Endothelial cell of umbilical vein (primary cell): ENCODE measurements around the gene STXBP5. TPM values are rescaled to one million over a fixed set of nuclear protein-coding genes. Genes with fewer than 3 reads are reported as not detected.

Source experiments
- BruUV-seq: library from RNA; stranded (reverse); fragments of 400-500 nt; replicated peaks from 2 replicates; lab custom pipeline; 2021; lab: Mats Ljungman, UMichigan
- CTCF ChIA-PET: fragments of 300-600, 350-600 bp; sonication (Branson Sonifier 250); formaldehyde crosslinking; loops from one replicate; lab custom pipeline; 2021; ENCODE audit warnings: antibody characterized with exemption, inconsistent platforms; lab: Charles Lee
- POLR2A ChIA-PET: fragments of 300-600, 350-600 bp; sonication (Branson Sonifier 250); formaldehyde crosslinking; loops from one replicate; lab custom pipeline; 2021; ENCODE audit warnings: antibody characterized with exemption, inconsistent platforms; lab: Charles Lee
- DNase-seq: peaks from one replicate; pipeline ENCODE4 v3.0.0-alpha.2; 2011; ENCODE audit warnings: low read depth, low spot score
- FAIRE-seq: peaks from 2 replicates; lab custom pipeline; 2011; peaks lifted over from hg19 to GRCh38; lab: Jason Lieb, UNC
- H2AFZ ChIP-seq: 2 replicates; pipeline ENCODE4 v1.6.0; 2012; ENCODE audit warnings: low read depth, low read length, control low read depth, inconsistent platforms
- H3K27ac ChIP-seq: 2 replicates; pipeline ENCODE4 v1.5.1; 2011; ENCODE audit warnings: low read depth, mild to moderate bottlenecking, control low read depth, low read length, moderate library complexity; ENCODE audit not compliant: insufficient read depth
- H3K27me3 ChIP-seq, 2 experiments: 2 replicates each; pipeline versions ENCODE4 v1.6.0 to v1.6.1; 2011; ENCODE audit warnings: low read length in 2 of 2, mixed read lengths in 1 of 2; ENCODE audit not compliant: control insufficient read depth in 2 of 2, insufficient read depth in 2 of 2
- H3K36me3 ChIP-seq, 2 experiments: 2 replicates in 1 of 2; 3 replicates in 1 of 2; pipeline ENCODE4 v1.5.1; 2011; ENCODE audit warnings: low read length in 2 of 2, mild to moderate bottlenecking in 1 of 2, moderate library complexity in 1 of 2; ENCODE audit not compliant: control insufficient read depth in 2 of 2, insufficient read depth in 2 of 2; ENCODE audit errors: extremely low read depth in 1 of 2
- H3K4me1 ChIP-seq: 3 replicates; pipeline ENCODE4 v1.5.1; 2011; ENCODE audit warnings: mild to moderate bottlenecking, low read length; ENCODE audit not compliant: control insufficient read depth, insufficient read depth; ENCODE audit errors: extremely low read depth
- H3K4me2 ChIP-seq: 2 replicates; pipeline ENCODE4 v1.6.1; 2011; ENCODE audit warnings: low read length, control low read depth, mixed read lengths; ENCODE audit not compliant: insufficient read depth
- H3K4me3 ChIP-seq, 3 experiments: fragments of 200-600 bp in 1 of 3; sonication (generic), shearing (Covaris generic) in 1 of 3; replicated peaks in 1 of 3; 2 replicates each; pipeline ENCODE4 v1.5.1; 2011 to 2016; ENCODE audit warnings: control low read depth in 3 of 3, low read length in 3 of 3, mild to moderate bottlenecking in 2 of 3, inconsistent platforms in 1 of 3, low read depth in 1 of 3, moderate library complexity in 1 of 3; ENCODE audit not compliant: insufficient read depth in 1 of 3
- H3K79me2 ChIP-seq: 2 replicates; pipeline ENCODE4 v1.6.0; 2012; ENCODE audit warnings: low read length, inconsistent platforms; ENCODE audit not compliant: control insufficient read depth, insufficient read depth
- H3K9ac ChIP-seq: replicated peaks from 2 replicates; pipeline ENCODE3; 2011; ENCODE audit warnings: low read length, control low read depth; ENCODE audit not compliant: insufficient read depth; ENCODE audit errors: extremely low read depth
- H3K9me1 ChIP-seq: replicated peaks from 3 replicates; pipeline ENCODE4 v1.6.0; 2011; ENCODE audit warnings: mild to moderate bottlenecking, low read length; ENCODE audit not compliant: control insufficient read depth, insufficient read depth; ENCODE audit errors: extremely low read depth
- H3K9me3 ChIP-seq: replicated peaks from 2 replicates; pipeline ENCODE4 v1.5.1; 2012; ENCODE audit warnings: low read length, inconsistent platforms; ENCODE audit not compliant: control insufficient read depth, insufficient read depth
- H4K20me1 ChIP-seq: replicated peaks from 2 replicates; pipeline ENCODE3; 2011; ENCODE audit warnings: mild to moderate bottlenecking, low read length; ENCODE audit not compliant: control insufficient read depth, insufficient read depth; ENCODE audit errors: extremely low read depth
- CTCF ChIP-seq, 2 donors: IDR thresholded peaks; 1 replicate in 1 of 2; 2 replicates in 1 of 2; pipeline ENCODE4 v1.5.1; 2011; ENCODE audit warnings: low read length in 2 of 2, mild to moderate bottlenecking in 2 of 2, moderate library complexity in 2 of 2, control low read depth in 1 of 2, inconsistent platforms in 1 of 2, low read depth in 1 of 2; ENCODE audit not compliant: insufficient read depth in 1 of 2; ENCODE audit errors: extremely low read depth in 1 of 2
- FOS ChIP-seq: IDR thresholded peaks from 2 replicates; pipeline ENCODE4 v1.6.1; 2011; ENCODE audit warnings: mild to moderate bottlenecking, low read length, moderate library complexity, borderline replicate concordance; ENCODE audit not compliant: insufficient read depth
- GATA2 ChIP-seq: IDR thresholded peaks from 2 replicates; pipeline ENCODE4 v1.7.0; 2011; ENCODE audit warnings: low read depth, mild to moderate bottlenecking, moderate library complexity, mixed read lengths, low read length; ENCODE audit not compliant: insufficient read length, insufficient read depth
- JUN ChIP-seq: IDR thresholded peaks from 2 replicates; pipeline ENCODE4 v1.6.1; 2011; ENCODE audit warnings: borderline replicate concordance, low read depth; ENCODE audit not compliant: insufficient read length, insufficient read depth
- MYC ChIP-seq: IDR thresholded peaks from one replicate; pipeline ENCODE4 v1.6.1; 2011; ENCODE audit warnings: mild to moderate bottlenecking, low read depth, low read length
- POLR2AphosphoS5 ChIP-seq: IDR thresholded peaks from 2 replicates; pipeline ENCODE4 v1.6.1; 2012; ENCODE audit warnings: low read depth, mild to moderate bottlenecking, control low read depth, low read length, moderate library complexity; ENCODE audit not compliant: insufficient read depth
- dilution Hi-C: fragments of 300-500 bp; cut with MboI; formaldehyde crosslinking; loops from one replicate; pipeline ENCODE4 v1.15.0; 2019; ENCODE audit warnings: low sequenced_read_pairs; ENCODE audit not compliant: extremely low pct_ligation_motif_present
- intact Hi-C: fragments of 100-400 bp; cut with micrococcal nuclease; formaldehyde crosslinking; loops from one replicate; pipeline ENCODE4 v1.10.0; 2022
- polyA plus RNA-seq, 4 experiments: library from polyadenylated mRNA; depleted of rRNA in 3 of 4; stranded (reverse) in 3 of 4; unstranded in 1 of 4; fragments of >200 nt; gene quantifications; 2 replicates each; pipeline versions ENCODE4 v1.2.1 to v1.2.3, GENCODE V29; 2011 to 2012; ENCODE audit warnings: missing spikeins in 1 of 4
- total RNA-seq: library from RNA; stranded (reverse); gene quantifications from 2 replicates; pipeline ENCODE4 v1.2.3, GENCODE V29; 2021

STXBP5 gene
- total and polyA plus RNA-seq, 2 donors (not counting 3 experiments of a cell fraction or from before 2014, with no cell fraction given) = 7.1 to 21.8 TPM

GRCh38 chr6:147226163-147226724 lies 22.0 kb downstream of the STXBP5 start:
- H3K9ac ChIP-seq = no peak overlapping the region
- intact Hi-C loops = no loop called here
- no peaks in the 10 kb centered on the region for H3K27me3 ChIP-seq
- ChIA-PET POLR2A (no interaction called here), CTCF (no interaction called here)
- H3K9me3 ChIP-seq = no peaks in the 10 kb centered on the region
- no peak overlapping the region for H3K27ac ChIP-seq
- TF ChIP-seq POLR2AphosphoS5 (no peak), FOS (no peak), MYC (no peak), GATA2 (no peak)
- no peak overlapping the region for H3K4me3 ChIP-seq
- no peaks in the 10 kb centered on the region for H3K36me3 ChIP-seq
- DNase-seq (no peak), FAIRE-seq (no peak)
- H4K20me1 ChIP-seq = no peaks in the 10 kb centered on the region
- H3K79me2 ChIP-seq = peaks cover 12% of the 10 kb centered on the region
- dilution Hi-C loops = no loop called here
- H3K4me1 ChIP-seq = peaks cover 4% of the 10 kb centered on the region
- H3K9me1 ChIP-seq = no peaks in the 10 kb centered on the region
- BruUV-seq = no TSS peak
- no peak overlapping the region for H3K4me2 ChIP-seq
- no peak overlapping the region for H2AFZ ChIP-seq

DNA sequence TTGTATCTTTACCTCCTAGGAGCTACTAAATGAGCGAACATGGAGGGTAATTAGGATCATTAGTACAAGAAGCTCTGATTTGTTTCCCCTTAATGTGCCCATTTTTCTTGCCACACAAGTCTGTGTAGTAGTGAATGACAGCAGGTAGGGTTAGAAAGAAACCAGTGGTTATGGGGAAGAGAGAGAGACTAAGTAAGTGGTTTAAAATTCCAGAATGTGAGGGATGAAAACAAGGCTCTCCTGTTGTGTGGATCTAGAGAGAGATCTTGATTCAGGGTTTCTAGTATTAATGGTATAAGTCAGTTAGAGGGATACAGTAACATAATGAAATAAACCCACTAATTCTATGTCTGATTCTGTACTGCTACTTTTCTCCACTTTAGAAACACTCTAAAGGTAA lies 22.7 kb downstream of the STXBP5 start:
- Histone ChIP-seq H3K9ac (no peak overlapping the region), H3K4me1 (peaks cover 4% of the 10 kb centered on the region), H3K36me3 (no peaks in the 10 kb centered on the region), H3K79me2 (peaks cover 11% of the 10 kb centered on the region), H3K9me3 (no peaks in the 10 kb centered on the region), H4K20me1 (no peaks in the 10 kb centered on the region), H3K27me3 (no peaks in the 10 kb centered on the region), H3K4me3 (no peak overlapping the region), H3K27ac (no peak overlapping the region), H3K9me1 (no peaks in the 10 kb centered on the region), H3K4me2 (no peak overlapping the region), H2AFZ (no peak overlapping the region)
- TF ChIP-seq MYC = no peak
- no peak for TF ChIP-seq POLR2AphosphoS5
- no peak for TF ChIP-seq CTCF (IDR thresholded peaks at IDR 0.05; ENCODE audit: extremely low read depth in 1 of 2, insufficient read depth in 1 of 2, low read depth in 1 of 2, low read length in 2 of 2)
- TF ChIP-seq JUN = no peak
- intact Hi-C loops = no loop called here
- no TSS peak for BruUV-seq
- DNase-seq (no peak), FAIRE-seq (no peak)
- ChIA-PET POLR2A (no interaction called here), CTCF (no interaction called here)
- dilution Hi-C loops = no loop called here
